ENCODE data around the gene GDPD4. TPM values are rescaled to one million over a fixed set of nuclear protein-coding genes. Genes with fewer than 3 reads are reported as not detected.

GDPD4 gene
- total and polyA plus RNA-seq, 7 donors = not detected

DNA sequence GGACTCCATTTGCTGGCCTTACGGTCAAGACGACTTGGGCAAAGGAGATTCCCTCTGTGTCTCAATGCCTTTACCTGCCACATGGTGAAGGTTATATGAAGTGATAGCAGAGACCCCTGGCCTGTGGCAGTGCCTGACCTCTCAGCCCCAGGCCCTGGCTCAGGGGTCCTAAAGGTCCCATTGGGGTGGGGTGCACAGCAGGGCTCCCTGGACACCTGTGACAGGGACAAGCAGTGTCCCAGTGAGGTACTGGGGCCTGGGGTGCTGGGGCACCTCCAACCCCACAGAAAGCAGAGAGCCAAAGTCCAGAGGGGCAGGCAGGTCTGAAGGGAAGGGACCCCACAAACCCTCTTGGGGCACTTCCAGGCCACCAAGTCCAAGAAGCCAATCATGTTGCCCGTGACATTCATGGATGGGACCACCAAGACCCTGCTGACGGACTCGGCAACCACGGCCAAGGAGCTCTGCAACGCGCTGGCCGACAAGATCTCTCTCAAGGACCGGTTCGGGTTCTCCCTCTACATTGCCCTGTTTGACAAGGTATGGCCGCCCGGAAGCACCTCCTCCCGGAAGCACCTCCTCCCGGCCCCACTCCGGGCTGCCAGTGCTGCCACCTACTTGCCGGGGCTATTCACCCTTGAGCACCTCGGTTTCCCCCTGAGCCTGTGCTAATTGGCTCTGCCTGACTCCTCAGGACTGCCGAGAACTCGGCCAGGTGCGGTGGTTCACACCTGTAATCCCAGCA, 111.0 kb downstream of the GDPD4 start:
- DNase-seq = no peak
- no peak overlapping the region for H3K4me3 ChIP-seq
- H3K4me1 ChIP-seq = no peaks in the 10 kb centered on the region
- no peaks in the 10 kb centered on the region for H3K9me3 ChIP-seq
- intact Hi-C loops (cut with DNase I) = no loop called here
- TF ChIP-seq EP300 (IDR thresholded peaks at IDR 0.05) (no peak), POLR2AphosphoS5 (IDR thresholded peaks at IDR 0.05) (no peak), CTCF (IDR thresholded peaks at IDR 0.05) (no peak), POLR2A (IDR thresholded peaks at IDR 0.05) (no peak)
- no peak overlapping the region for H3K27ac ChIP-seq
- 91 to 93% methylated on average over 21 of the region's 21 CpGs for WGBS, 2 donors
- H3K27me3 ChIP-seq = peaks cover 0 to 9% (median 0%) of the 10 kb centered on the region in 3 donors
- no peaks in the 10 kb centered on the region for H3K36me3 ChIP-seq

DNA sequence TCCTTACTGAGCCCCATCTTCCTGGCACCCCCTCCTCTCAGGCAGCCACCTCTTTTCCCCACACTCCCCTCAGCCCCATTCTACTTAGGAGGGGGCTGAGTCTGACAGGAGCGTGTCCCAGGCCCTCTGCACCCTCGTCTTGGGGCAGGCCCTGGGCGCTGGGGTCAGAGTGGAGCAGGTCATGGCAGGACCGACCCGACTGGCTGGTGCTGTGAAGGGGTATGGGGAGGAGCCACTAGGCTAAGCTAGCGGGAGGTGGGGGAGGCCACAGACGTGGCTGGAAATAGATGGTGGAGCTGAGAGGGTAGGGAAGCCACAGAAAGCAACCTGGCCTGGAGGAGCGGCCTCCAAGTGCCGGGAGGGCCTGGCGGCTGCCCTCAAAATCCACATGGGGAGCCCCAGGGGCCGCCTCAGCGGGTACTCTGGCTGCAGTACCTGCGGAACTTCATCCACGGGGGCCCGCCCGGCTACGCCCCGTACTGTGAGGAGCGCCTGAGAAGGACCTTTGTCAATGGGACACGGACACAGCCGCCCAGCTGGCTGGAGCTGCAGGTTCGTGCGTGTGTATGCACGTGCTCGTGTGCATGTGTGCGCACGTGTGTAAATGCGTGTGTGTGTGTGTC, 111.8 kb downstream of the GDPD4 start:
- no peaks in the 10 kb centered on the region for H3K9me3 ChIP-seq
- no peaks in the 10 kb centered on the region for H3K4me1 ChIP-seq
- WGBS, 2 donors = 85 to 93% methylated on average over 28 of the region's 28 CpGs
- DNase-seq = no peak
- H3K27ac ChIP-seq = no peak overlapping the region
- TF ChIP-seq POLR2A (IDR thresholded peaks at IDR 0.05) = no peak
- TF ChIP-seq CTCF (IDR thresholded peaks at IDR 0.05) = no peak
- TF ChIP-seq POLR2AphosphoS5 (IDR thresholded peaks at IDR 0.05) = no peak
- TF ChIP-seq EP300 (IDR thresholded peaks at IDR 0.05) = no peak
- H3K4me3 ChIP-seq = no peak overlapping the region
- peaks cover 0 to 9% (median 0%) of the 10 kb centered on the region in 3 donors for H3K27me3 ChIP-seq
- no peaks in the 10 kb centered on the region for H3K36me3 ChIP-seq
- intact Hi-C loops (cut with DNase I) = loop anchor here (2.0 to 5.0 kb wide), 3 partner anchors 63 to 358 kb away; no protein-coding TSS in a partner anchor

- WGBS, 2 donors = 40 to 75% methylated on average over 18 of the region's 18 CpGs
- Histone ChIP-seq H3K27me3 (peaks cover 0 to 9% (median 0%) of the 10 kb centered on the region in 3 donors), H3K36me3 (no peaks in the 10 kb centered on the region), H3K4me3 (no peak overlapping the region), H3K4me1 (no peaks in the 10 kb centered on the region), H3K9me3 (no peaks in the 10 kb centered on the region), H3K27ac (no peak overlapping the region)
- intact Hi-C loops (cut with DNase I) = loop anchor here (2.0 to 5.0 kb wide), 3 partner anchors 62 to 358 kb away; no protein-coding TSS in a partner anchor
- no peak for DNase-seq
- TF ChIP-seq POLR2A (IDR thresholded peaks at IDR 0.05) = no peak
- TF ChIP-seq EP300 (IDR thresholded peaks at IDR 0.05) = no peak
- TF ChIP-seq POLR2AphosphoS5 (IDR thresholded peaks at IDR 0.05) = no peak
- no peak for TF ChIP-seq CTCF (IDR thresholded peaks at IDR 0.05)
Measured at GRCh38 chr11:77188633-77189491, 112.6 kb downstream of the GDPD4 start.

- no peak overlapping the region for H3K27ac ChIP-seq
- H3K9me3 ChIP-seq = no peaks in the 10 kb centered on the region
- H3K4me1 ChIP-seq = no peaks in the 10 kb centered on the region
- H3K27me3 ChIP-seq = peaks cover 0 to 9% (median 0%) of the 10 kb centered on the region in 3 donors
- 15 to 47% methylated on average over 7 of the region's 7 CpGs for WGBS, 2 donors
- peak; percentile 83 for DNase-seq
- no peak overlapping the region for H3K4me3 ChIP-seq
- intact Hi-C loops (cut with DNase I) = loop anchor here (2.0 to 5.0 kb wide), 3 partner anchors 61 to 359 kb away; no protein-coding TSS in a partner anchor
- peak; percentile 48 to 85 (median 68) for TF ChIP-seq CTCF (IDR thresholded peaks at IDR 0.05)
- TF ChIP-seq POLR2A (IDR thresholded peaks at IDR 0.05) = no peak
- no peak for TF ChIP-seq POLR2AphosphoS5 (IDR thresholded peaks at IDR 0.05)
- H3K36me3 ChIP-seq = no peaks in the 10 kb centered on the region
Measured at GRCh38 chr11:77187776-77188632, 113.5 kb downstream of the GDPD4 start.

All from sigmoid colon (tissue), 7 donors.